C1 segment of cervical spinal cord (tissue), 14 donors: ENCODE data around the gene ENOX2.

Experiments
- DNase-seq, 14 donors: peaks; one replicate each; lab custom pipeline; 2025; lab: John Stamatoyannopoulos, UW

ENOX2 gene

DNA sequence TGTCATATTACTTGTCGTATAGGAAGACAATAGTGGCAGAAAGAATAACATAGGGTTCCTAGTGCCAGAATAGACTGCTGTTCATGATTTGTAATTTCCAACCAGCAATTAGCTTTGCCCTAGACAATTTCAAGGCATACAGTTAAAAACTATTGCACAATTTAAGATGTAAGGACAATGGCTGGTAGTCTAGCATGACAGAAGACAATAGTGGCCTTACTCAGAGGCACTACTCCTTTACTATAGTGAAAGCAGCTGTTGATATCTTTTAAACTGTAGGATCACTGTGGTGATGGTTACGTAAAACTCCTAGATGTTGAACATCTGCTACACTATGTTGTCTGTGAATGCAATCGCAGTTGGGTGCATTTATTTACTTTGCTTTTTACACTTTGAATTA lies 266.7 kb downstream of the ENOX2 start:
- DNase-seq, result no peak

- no peak for DNase-seq
These were observed 272.0 kb downstream of the ENOX2 start for GRCh38 chrX:130631011-130631410.

DNA sequence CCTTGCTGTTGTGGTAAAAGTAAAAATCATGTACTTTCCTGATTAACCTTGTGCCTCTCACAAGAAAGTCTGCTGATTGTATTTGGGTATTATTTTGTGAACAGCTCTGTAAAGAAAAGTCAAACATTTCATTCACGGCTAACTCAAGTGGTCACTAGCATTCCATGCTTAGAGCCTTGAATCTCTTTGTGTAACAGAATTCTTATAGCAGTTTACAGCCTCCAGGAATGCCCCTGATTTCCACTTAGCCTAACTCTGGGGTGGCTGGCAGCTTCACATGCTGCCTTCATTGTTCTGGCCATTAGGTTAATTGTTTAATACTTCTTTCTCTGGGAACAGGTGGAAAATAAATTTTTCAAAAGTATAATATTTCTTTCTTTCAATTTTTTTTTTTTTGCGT lies 274.5 kb downstream of the ENOX2 start:
- DNase-seq, result no peak

GRCh38 chrX:130626521-130626920 lies 276.5 kb downstream of the ENOX2 start:
- DNase-seq, result no peak

- no peak for DNase-seq
These were observed 277.6 kb downstream of the ENOX2 start for GRCh38 chrX:130625386-130625785.

GRCh38 chrX:130623518-130623917 lies 279.5 kb downstream of the ENOX2 start:
- DNase-seq, result no peak

GRCh38 chrX:130615941-130616340 lies 287.1 kb downstream of the ENOX2 start:
- DNase-seq, result no peak

- no peak for DNase-seq
These were observed 295.6 kb downstream of the ENOX2 start for GRCh38 chrX:130607431-130607830.

- DNase-seq, result no peak
These were observed 296.6 kb downstream of the ENOX2 start for GRCh38 chrX:130606425-130606824.

DNA sequence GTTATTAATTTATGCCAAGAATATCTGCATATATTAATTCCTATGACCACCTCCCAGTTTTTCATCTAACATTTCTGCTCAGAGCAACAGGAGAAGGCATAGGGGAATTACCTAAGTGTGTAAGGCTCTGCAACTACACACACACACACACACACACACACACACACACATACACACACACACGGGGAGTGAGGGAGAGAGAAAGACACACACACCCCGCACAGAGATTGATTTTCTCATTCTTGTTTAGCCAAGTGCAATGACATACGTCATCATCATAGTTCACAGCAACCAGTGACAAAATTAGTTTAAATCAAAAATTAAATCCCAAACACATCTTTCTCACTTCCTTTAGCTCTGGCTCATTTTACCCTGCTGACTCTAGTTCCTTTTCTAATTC lies 298.1 kb downstream of the ENOX2 start:
- DNase-seq, result no peak

DNA sequence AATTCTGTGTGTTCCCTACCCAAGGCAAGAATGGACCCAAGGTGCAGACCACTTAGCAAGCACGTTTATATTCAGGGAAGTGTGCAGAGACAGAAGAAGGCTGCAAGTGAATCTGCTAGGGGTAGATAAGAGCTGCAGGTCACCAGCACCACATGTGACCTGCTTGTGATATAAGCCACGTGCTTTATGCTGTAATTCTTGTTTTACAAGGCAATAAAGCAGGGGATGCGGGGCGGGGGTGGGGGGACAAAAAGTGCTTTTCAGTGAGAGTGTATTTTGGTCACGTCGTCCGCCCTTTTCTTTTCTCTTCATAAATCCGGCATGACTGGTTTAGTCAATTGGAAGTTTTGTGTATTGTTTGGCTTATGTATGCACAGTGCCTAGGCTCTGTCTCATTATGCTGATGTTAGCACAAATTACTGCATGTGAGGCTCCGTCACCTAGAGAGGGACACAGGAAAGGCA lies 308.5 kb downstream of the ENOX2 start:
- peak in 6 of 14 donors; percentile 0 to 19 (median 4) for DNase-seq

- DNase-seq, result peak in 2 of 14 donors; percentile 4 to 12
These were observed 309.1 kb downstream of the ENOX2 start for GRCh38 chrX:130593911-130594310.

GRCh38 chrX:130592204-130592603 lies 310.8 kb downstream of the ENOX2 start:
- DNase-seq, result no peak

DNA sequence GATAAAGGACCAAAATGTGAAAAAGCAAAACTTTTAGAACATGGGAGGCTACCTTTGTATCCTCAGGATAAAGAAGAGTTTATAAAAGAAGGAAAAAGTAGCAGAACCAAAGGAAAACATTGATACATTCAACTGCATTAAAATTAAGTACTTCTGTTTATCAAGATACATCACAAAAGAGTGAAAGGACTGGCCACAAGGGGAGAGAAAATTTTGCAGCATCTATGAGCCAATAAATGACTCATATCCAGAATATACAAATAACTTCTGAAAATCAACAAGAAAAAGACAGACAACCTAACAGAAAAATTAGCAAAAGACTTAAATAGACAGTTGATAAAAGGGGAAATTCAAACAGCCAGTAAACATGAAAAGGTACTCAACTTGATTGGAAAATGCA lies 324.1 kb downstream of the ENOX2 start:
- no peak for DNase-seq

DNA sequence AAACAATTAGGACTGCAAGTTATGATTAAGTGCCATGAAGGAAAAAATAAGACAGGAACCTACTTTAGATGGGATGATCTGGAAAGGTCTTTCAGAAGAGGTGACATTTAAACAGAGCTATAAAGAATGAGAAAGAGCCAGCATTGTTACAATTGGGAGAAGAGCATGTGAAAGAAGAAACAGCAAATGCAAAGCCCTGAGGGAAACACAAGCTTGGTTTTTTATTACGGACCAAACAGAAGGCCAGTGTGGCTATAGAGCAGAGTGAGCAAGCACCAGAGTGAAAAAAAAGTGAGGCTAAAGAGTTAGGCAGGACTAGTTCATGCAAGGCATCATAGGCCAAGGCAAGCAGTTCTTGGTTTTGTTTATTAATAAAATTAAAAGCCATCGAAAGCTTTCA lies 325.6 kb downstream of the ENOX2 start:
- no peak for DNase-seq

- DNase-seq, result peak in 7 of 14 donors; percentile 0 to 15 (median 1)
These were observed 327.1 kb downstream of the ENOX2 start for GRCh38 chrX:130575831-130576389.
